ENCODE data around the gene VAPA. TPM values are rescaled to one million over a fixed set of nuclear protein-coding genes. Genes with fewer than 3 reads are reported as not detected.

Gene VAPA
- total RNA-seq, 3 donors from 2014 or later (not counting 1 experiment from before 2014, with no cell fraction given) = 175 to 186 (median 182) TPM

GRCh38 chr18:9958861-9959399 is 45.1 kb downstream of the VAPA start:
- H3K36me3 Mint-ChIP-seq = peaks cover 3% of the 10 kb centered on the region
- Histone ChIP-seq H3K27ac (ENCODE audit: low read length) (no peak overlapping the region), H3K4me1 (ENCODE audit: control insufficient read depth, insufficient read depth, low read length) (no peaks in the 10 kb centered on the region), H3K4me3 (ENCODE audit: low read length) (no peak overlapping the region), H3K36me3 (ENCODE audit: control insufficient read depth, insufficient read depth, low read length) (peaks cover 19% of the 10 kb centered on the region), H3K27me3 (ENCODE audit: control insufficient read depth, insufficient read depth, low read length) (no peaks in the 10 kb centered on the region), H3K9me3 (ENCODE audit: control insufficient read depth, insufficient read depth, low read length) (no peaks in the 10 kb centered on the region)
- no peaks in the 10 kb centered on the region for H3K27me3 Mint-ChIP-seq (ENCODE audit: low read depth in 2 of 2)
- H3K4me3 Mint-ChIP-seq = no peak overlapping the region
- no peak for TF ChIP-seq CTCF (IDR thresholded peaks at IDR 0.05)
- peak overlapping the region in 1 of 2 donors; percentile 32 for H3K27ac Mint-ChIP-seq
- DNase-seq = no peak
- 100% methylated on average over 1 of the region's 4 CpGs for WGBS (ENCODE audit: insufficient coverage)
- no peaks in the 10 kb centered on the region for H3K9me3 Mint-ChIP-seq
- intact Hi-C loops (cut with micrococcal nuclease) = no loop called here
- no peak for ATAC-seq
- H3K4me1 Mint-ChIP-seq = peaks cover 10 to 11% of the 10 kb centered on the region in 2 donors

- Histone ChIP-seq H3K27ac (ENCODE audit: low read length) (no peak overlapping the region), H3K27me3 (ENCODE audit: control insufficient read depth, insufficient read depth, low read length) (no peaks in the 10 kb centered on the region), H3K4me1 (ENCODE audit: control insufficient read depth, insufficient read depth, low read length) (no peaks in the 10 kb centered on the region), H3K9me3 (ENCODE audit: control insufficient read depth, insufficient read depth, low read length) (no peaks in the 10 kb centered on the region), H3K4me3 (ENCODE audit: low read length) (no peak overlapping the region), H3K36me3 (ENCODE audit: control insufficient read depth, insufficient read depth, low read length) (peaks cover 13% of the 10 kb centered on the region)
- no peak for TF ChIP-seq CTCF (IDR thresholded peaks at IDR 0.05)
- Mint-ChIP-seq H3K4me3 (no peak overlapping the region), H3K4me1 (peaks cover 7 to 11% of the 10 kb centered on the region in 2 donors), H3K27me3 (ENCODE audit: low read depth in 2 of 2) (no peaks in the 10 kb centered on the region), H3K27ac (peak overlapping the region in 1 of 2 donors; percentile 32), H3K36me3 (no peaks in the 10 kb centered on the region), H3K9me3 (no peaks in the 10 kb centered on the region)
- no peak for ATAC-seq
- intact Hi-C loops (cut with micrococcal nuclease) = no loop called here
- no CpG with 5 or more reads among the region's 1 CpG for WGBS (ENCODE audit: insufficient coverage)
- no peak for DNase-seq
Observed at GRCh38 chr18:9959564-9959963, 45.7 kb downstream of the VAPA start.

- intact Hi-C loops (cut with micrococcal nuclease) = no loop called here
- Histone ChIP-seq H3K27ac (ENCODE audit: low read length) (no peak overlapping the region), H3K9me3 (ENCODE audit: control insufficient read depth, insufficient read depth, low read length) (no peaks in the 10 kb centered on the region), H3K4me3 (ENCODE audit: low read length) (no peak overlapping the region), H3K27me3 (ENCODE audit: control insufficient read depth, insufficient read depth, low read length) (no peaks in the 10 kb centered on the region), H3K4me1 (ENCODE audit: control insufficient read depth, insufficient read depth, low read length) (no peaks in the 10 kb centered on the region), H3K36me3 (ENCODE audit: control insufficient read depth, insufficient read depth, low read length) (peaks cover 6% of the 10 kb centered on the region)
- DNase-seq = no peak
- WGBS (ENCODE audit: insufficient coverage) = 29% methylated on average over 5 of the region's 7 CpGs
- peaks cover 8 to 11% of the 10 kb centered on the region in 2 donors for H3K4me1 Mint-ChIP-seq
- TF ChIP-seq CTCF (IDR thresholded peaks at IDR 0.05) = no peak
- H3K27me3 Mint-ChIP-seq (ENCODE audit: low read depth in 2 of 2) = no peaks in the 10 kb centered on the region
- ATAC-seq = no peak
- H3K27ac Mint-ChIP-seq = no peak overlapping the region
- no peaks in the 10 kb centered on the region for H3K9me3 Mint-ChIP-seq
- no peaks in the 10 kb centered on the region for H3K36me3 Mint-ChIP-seq
- no peak overlapping the region for H3K4me3 Mint-ChIP-seq
Observed at GRCh38 chr18:9960258-9960904, 46.6 kb downstream of the VAPA start.
